HepG2 (cell line): ENCODE data around the gene TRPM6. TPM values are rescaled to one million over a fixed set of nuclear protein-coding genes. Genes with fewer than 3 reads are reported as not detected.

ENCODE experiments used
- ATAC-seq: fragments of 200-7000 bp; cut with Tn5 transposase; 3 replicates; pipeline ENCODE4 v1.9.1; 2020; ENCODE audit warnings: mild to moderate bottlenecking, moderate library complexity
- BruUV-seq: library from RNA; stranded (reverse); fragments of 400-500 nt; replicated peaks from 2 replicates; lab custom pipeline; 2021; lab: Mats Ljungman, UMichigan
- CTCF ChIA-PET: fragments of 300-600 bp; formaldehyde crosslinking; extraction: SDS; loops from one replicate; lab custom pipeline; 2021; ENCODE audit warnings: low total read pairs, inconsistent platforms, low intra/inter-chr PET ratio; lab: Yijun Ruan, JAX
- POLR2A ChIA-PET: fragments of 350-600 bp; sonication (Branson Sonifier 250); formaldehyde crosslinking; loops from one replicate; lab custom pipeline; 2020; ENCODE audit warnings: antibody characterized with exemption, inconsistent platforms; lab: Yijun Ruan, JAX
- DNase-seq: peaks from one replicate; pipeline ENCODE4 v3.0.0-alpha.2; 2015; ENCODE audit warnings: low spot score
- FAIRE-seq: peaks from 3 replicates; lab custom pipeline; 2011; peaks lifted over from hg19 to GRCh38; lab: Jason Lieb, UNC
- H2AFZ ChIP-seq: one replicate; pipeline ENCODE4 v1.6.1; 2011; ENCODE audit warnings: low read length, inconsistent platforms
- H3K27ac ChIP-seq: fragments of 300-600 bp; 3 replicates; pipeline ENCODE4 v1.8.0; 2011; ENCODE audit warnings: mixed run types, mild to moderate bottlenecking, mixed read lengths, low read length, inconsistent platforms; ENCODE audit not compliant: insufficient read depth; ENCODE audit errors: extremely low read length
- H3K27me3 ChIP-seq, 2 experiments: fragments of 200-600 bp in 1 of 2; 2 replicates in 1 of 2; 3 replicates in 1 of 2; pipeline versions ENCODE4 v1.6.0 to v1.8.0; 2011; ENCODE audit warnings: low read length in 2 of 2, mild to moderate bottlenecking in 2 of 2, moderate library complexity in 2 of 2, inconsistent platforms in 1 of 2; ENCODE audit not compliant: insufficient read depth in 2 of 2, control insufficient read depth in 1 of 2
- H3K36me3 ChIP-seq, 2 experiments: fragments of 200-600 bp in 1 of 2; replicated peaks in 1 of 2; 2 replicates in 1 of 2; 3 replicates in 1 of 2; pipeline versions ENCODE4 v1.5.1 to v1.8.0; 2011; ENCODE audit warnings: low read length in 2 of 2, inconsistent platforms in 1 of 2; ENCODE audit not compliant: insufficient read depth in 2 of 2, control insufficient read depth in 1 of 2
- H3K4me1 ChIP-seq: 2 replicates; pipeline ENCODE4 v1.5.1; 2012; ENCODE audit warnings: low read length, inconsistent platforms; ENCODE audit not compliant: insufficient read depth
- H3K4me2 ChIP-seq: 2 replicates; pipeline ENCODE4 v1.6.0; 2011; ENCODE audit warnings: low read depth, low read length, inconsistent platforms
- H3K4me3 ChIP-seq, 3 experiments: fragments of 200-600 bp in 1 of 3; sonication (generic), shearing (Covaris generic) in 1 of 3; replicated peaks in 1 of 3; 2 replicates each; pipeline ENCODE4 v1.5.1; 2011 to 2016; ENCODE audit warnings: low read length in 3 of 3, inconsistent platforms in 2 of 3, low read depth in 2 of 3, mild to moderate bottlenecking in 2 of 3, control low read depth in 1 of 3, mixed read lengths in 1 of 3; ENCODE audit not compliant: insufficient read depth in 1 of 3
- H3K79me2 ChIP-seq: one replicate; pipeline ENCODE4 v1.6.1; 2011; ENCODE audit warnings: low read length, inconsistent platforms; ENCODE audit not compliant: insufficient read depth
- H3K9ac ChIP-seq: 2 replicates; pipeline ENCODE4 v1.6.0; 2011; ENCODE audit warnings: mild to moderate bottlenecking, low read depth, low read length, inconsistent platforms; ENCODE audit not compliant: insufficient read depth
- H3K9me3 ChIP-seq: 2 replicates; pipeline ENCODE4 v1.5.1; 2012; ENCODE audit warnings: mild to moderate bottlenecking, low read length
- H4K20me1 ChIP-seq: 2 replicates; pipeline ENCODE4 v1.6.0; 2011; ENCODE audit warnings: inconsistent platforms, mild to moderate bottlenecking, low read length, moderate library complexity; ENCODE audit not compliant: insufficient read depth
- CEBPG ChIP-seq: IDR thresholded peaks from 2 replicates; pipeline ENCODE4 v1.6.1; 2016
- FOSL1 ChIP-seq: sonication (generic); formaldehyde crosslinking; IDR thresholded peaks from 2 replicates; pipeline ENCODE4 v1.9.0; 2021; ENCODE audit warnings: missing genetic modification reagents, borderline replicate concordance
- NRL ChIP-seq: sonication (generic); formaldehyde crosslinking; IDR thresholded peaks from 2 replicates; pipeline ENCODE4 v1.5.0; 2020; ENCODE audit warnings: missing genetic modification reagents, mild to moderate bottlenecking, moderate library complexity, borderline replicate concordance
- ZNF207 ChIP-seq: fragments of 450-650 bp; IDR thresholded peaks from 2 replicates; pipeline ENCODE4 v1.6.1; 2016; ENCODE audit warnings: antibody characterized with exemption, borderline replicate concordance
- ZSCAN21 ChIP-seq: sonication (generic); formaldehyde crosslinking; IDR thresholded peaks from 2 replicates; pipeline ENCODE4 v1.8.0; 2022; ENCODE audit warnings: mild to moderate bottlenecking, missing genetic modification reagents, moderate library complexity, borderline replicate concordance
- ZSCAN22 ChIP-seq: sonication (generic); formaldehyde crosslinking; IDR thresholded peaks from 2 replicates; pipeline ENCODE4 v1.4.0; 2020; ENCODE audit warnings: mild to moderate bottlenecking, missing genetic modification reagents
- WGBS: methylation state at CpG from one replicate; pipeline ENCODE4 v1.1.6; 2017; ENCODE audit warnings: low lambda C conversion rate; 5-methylcytosine and 5-hydroxymethylcytosine counted together
- in situ Hi-C: cut with HindIII; loops from 2 replicates; pipeline ENCODE4 v1.10.0; 2017; ENCODE audit warnings: low pct_unique_long_range_greater_than_20kb; ENCODE audit not compliant: extremely low pct_ligation_motif_present
- intact Hi-C: fragments of 100-400 bp; cut with micrococcal nuclease; formaldehyde crosslinking; loops from one replicate; pipeline ENCODE4 v1.10.0; 2022; ENCODE audit not compliant: unreplicated experiment
- polyA plus RNA-seq, 8 experiments: library from polyadenylated mRNA; depleted of rRNA in 3 of 8; stranded (reverse) in 7 of 8; unstranded in 1 of 8; fragments of >200 nt; fragmentation: Illumina TruSeq in 4 of 8; extraction: Trizol in 4 of 8; gene quantifications; 2 replicates each; pipeline versions ENCODE4 v1.2.1 to v1.2.3, GENCODE V29; 2011 to 2016; ENCODE audit warnings: low read depth in 4 of 8, missing spikeins in 1 of 8, mixed read lengths in 1 of 8; ENCODE audit not compliant: insufficient read depth in 1 of 8
- total RNA-seq, 5 experiments: library from RNA; depleted of rRNA; stranded (reverse); fragments of >200 nt; fragmentation: Illumina TruSeq; extraction: Trizol; gene quantifications; 2 replicates each; pipeline ENCODE4 v1.2.3, GENCODE V29; 2016; ENCODE audit warnings: low read depth in 1 of 5
- TF ChIP-seq, protein P1 (sequence below): sonication (generic); formaldehyde crosslinking; IDR thresholded peaks from 2 replicates; pipeline ENCODE4 v1.5.0; 2020; ENCODE audit warnings: mild to moderate bottlenecking, missing genetic modification reagents, borderline replicate concordance

TRPM6 gene
- total and polyA plus RNA-seq, 2 of the 13 experiments (the other 11 are each of a cell fraction or from before 2014, with no cell fraction given), result 0.01 to 0.09 TPM

DNA sequence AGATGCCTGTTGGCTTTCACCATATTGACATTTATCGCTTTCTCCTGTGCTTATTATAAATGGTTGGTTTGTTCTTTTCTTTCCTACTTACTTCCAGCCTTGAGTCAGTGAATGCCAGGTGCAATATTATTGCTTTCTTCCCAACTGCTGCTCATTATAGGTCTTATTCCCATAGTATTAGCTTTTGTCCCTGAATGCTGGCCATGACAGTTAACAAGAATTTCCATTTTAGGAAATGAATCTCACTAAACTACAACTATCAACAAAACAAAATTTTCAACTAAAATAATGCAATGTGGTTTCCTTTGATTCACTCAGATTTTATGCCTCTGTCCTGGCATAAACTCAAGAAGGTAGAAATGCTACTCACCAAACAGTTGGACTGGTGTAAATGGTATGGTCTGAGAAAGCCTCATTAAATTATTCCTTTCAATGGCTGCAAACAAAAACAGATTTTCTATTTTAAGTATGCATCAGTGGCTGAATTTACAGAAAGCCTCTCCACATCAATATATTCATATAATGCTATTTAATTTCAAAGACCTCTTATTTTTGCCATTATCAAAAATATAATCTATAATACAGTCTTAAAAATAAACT lies 145.4 kb downstream of the TRPM6 start:
- TF ChIP-seq ZSCAN21 (CRISPR knock-in tag) (no peak), CEBPG (CRISPR knock-in tag) (no peak), ZNF207 (no peak), ZSCAN22 (CRISPR knock-in tag) (no peak), NRL (no peak), FOSL1 (CRISPR knock-in tag) (no peak)
- TF ChIP-seq, protein P1, sequence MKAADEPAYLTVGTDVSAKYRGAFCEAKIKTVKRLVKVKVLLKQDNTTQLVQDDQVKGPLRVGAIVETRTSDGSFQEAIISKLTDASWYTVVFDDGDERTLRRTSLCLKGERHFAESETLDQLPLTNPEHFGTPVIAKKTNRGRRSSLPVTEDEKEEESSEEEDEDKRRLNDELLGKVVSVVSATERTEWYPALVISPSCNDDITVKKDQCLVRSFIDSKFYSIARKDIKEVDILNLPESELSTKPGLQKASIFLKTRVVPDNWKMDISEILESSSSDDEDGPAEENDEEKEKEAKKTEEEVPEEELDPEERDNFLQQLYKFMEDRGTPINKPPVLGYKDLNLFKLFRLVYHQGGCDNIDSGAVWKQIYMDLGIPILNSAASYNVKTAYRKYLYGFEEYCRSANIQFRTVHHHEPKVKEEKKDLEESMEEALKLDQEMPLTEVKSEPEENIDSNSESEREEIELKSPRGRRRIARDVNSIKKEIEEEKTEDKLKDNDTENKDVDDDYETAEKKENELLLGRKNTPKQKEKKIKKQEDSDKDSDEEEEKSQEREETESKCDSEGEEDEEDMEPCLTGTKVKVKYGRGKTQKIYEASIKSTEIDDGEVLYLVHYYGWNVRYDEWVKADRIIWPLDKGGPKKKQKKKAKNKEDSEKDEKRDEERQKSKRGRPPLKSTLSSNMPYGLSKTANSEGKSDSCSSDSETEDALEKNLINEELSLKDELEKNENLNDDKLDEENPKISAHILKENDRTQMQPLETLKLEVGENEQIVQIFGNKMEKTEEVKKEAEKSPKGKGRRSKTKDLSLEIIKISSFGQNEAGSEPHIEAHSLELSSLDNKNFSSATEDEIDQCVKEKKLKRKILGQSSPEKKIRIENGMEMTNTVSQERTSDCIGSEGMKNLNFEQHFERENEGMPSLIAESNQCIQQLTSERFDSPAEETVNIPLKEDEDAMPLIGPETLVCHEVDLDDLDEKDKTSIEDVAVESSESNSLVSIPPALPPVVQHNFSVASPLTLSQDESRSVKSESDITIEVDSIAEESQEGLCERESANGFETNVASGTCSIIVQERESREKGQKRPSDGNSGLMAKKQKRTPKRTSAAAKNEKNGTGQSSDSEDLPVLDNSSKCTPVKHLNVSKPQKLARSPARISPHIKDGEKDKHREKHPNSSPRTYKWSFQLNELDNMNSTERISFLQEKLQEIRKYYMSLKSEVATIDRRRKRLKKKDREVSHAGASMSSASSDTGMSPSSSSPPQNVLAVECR (CRISPR knock-in tag), result no peak
- Histone ChIP-seq H3K27ac (no peak overlapping the region), H4K20me1 (no peaks in the 10 kb centered on the region), H3K9ac (no peak overlapping the region), H3K9me3 (no peaks in the 10 kb centered on the region), H3K79me2 (no peaks in the 10 kb centered on the region), H3K4me3 (no peak overlapping the region), H3K4me2 (no peak overlapping the region), H3K36me3 (no peaks in the 10 kb centered on the region), H3K4me1 (no peaks in the 10 kb centered on the region), H2AFZ (no peak overlapping the region), H3K27me3 (no peaks in the 10 kb centered on the region)
- WGBS, result 92% methylated on average over 1 of the region's 1 CpG
- FAIRE-seq (no peak), ATAC-seq (no peak), DNase-seq (no peak)
- BruUV-seq, result no TSS peak
- ChIA-PET CTCF (no interaction called here), POLR2A (no interaction called here)
- in situ Hi-C loops (no loop called here), intact Hi-C loops (loop anchor here (5.0 kb wide), 1 partner anchor 1060 kb away; no protein-coding TSS in a partner anchor)
